Mesothelial cell of epicardium (in vitro differentiated cells): ENCODE data around the gene FAM25G. TPM values are rescaled to one million over a fixed set of nuclear protein-coding genes. Genes with fewer than 3 reads are reported as not detected.
"Not testable (repeated sequence)": the region's sequence is repeated elsewhere in the genome, so short reads cannot be mapped to it uniquely, and the experiment has no call there.

Experiments
- DNase-seq, 2 experiments: peaks; one replicate each; pipeline ENCODE4 v3.0.0; 2021; ENCODE audit warnings: low spot score in 2 of 2; ENCODE audit not compliant: unreplicated experiment in 2 of 2
- H3K27ac Mint-ChIP-seq: 2 replicates; pipeline ENCODE4 v1.8.0; 2021; ENCODE audit warnings: mixed read lengths
- H3K27me3 Mint-ChIP-seq: 2 replicates; pipeline ENCODE4 v1.8.0; 2021; ENCODE audit warnings: low read depth, mixed read lengths
- H3K36me3 Mint-ChIP-seq: 2 replicates; pipeline ENCODE4 v1.8.0; 2021; ENCODE audit warnings: mixed read lengths
- H3K4me1 Mint-ChIP-seq: 2 replicates; pipeline ENCODE4 v1.8.0; 2021; ENCODE audit warnings: mixed read lengths
- H3K4me3 Mint-ChIP-seq: 2 replicates; pipeline ENCODE4 v1.8.0; 2021; ENCODE audit warnings: mild to moderate bottlenecking, moderate library complexity, mixed read lengths
- H3K9me3 Mint-ChIP-seq: 2 replicates; pipeline ENCODE4 v1.8.0; 2021; ENCODE audit warnings: mixed read lengths
- total RNA-seq: library from RNA; stranded (reverse); gene quantifications from 3 replicates; pipeline ENCODE4 v1.2.1, GENCODE V29; 2021

Gene FAM25G
- total RNA-seq: not detected in 3 replicates

GRCh38 chr10:47491600-47491999, at the start of gene FAM25G:
Gene FAM25G (minus strand): TSS chr10:47491700. CDS start chr10:47491674, 26 bp downstream.
- H3K4me3 Mint-ChIP-seq, H3K27ac Mint-ChIP-seq, H3K36me3 Mint-ChIP-seq, H3K4me1 Mint-ChIP-seq, DNase-seq, H3K9me3 Mint-ChIP-seq, H3K27me3 Mint-ChIP-seq: not testable (repeated sequence)

GRCh38 chr10:47536430-47536829, 44.9 kb upstream of the FAM25G start:
- not testable (repeated sequence) for H3K36me3 Mint-ChIP-seq, H3K4me1 Mint-ChIP-seq, H3K9me3 Mint-ChIP-seq, H3K27ac Mint-ChIP-seq, DNase-seq, H3K4me3 Mint-ChIP-seq, H3K27me3 Mint-ChIP-seq

- not testable (repeated sequence) for H3K27ac Mint-ChIP-seq, H3K36me3 Mint-ChIP-seq, H3K4me3 Mint-ChIP-seq, H3K9me3 Mint-ChIP-seq, H3K27me3 Mint-ChIP-seq, H3K4me1 Mint-ChIP-seq, DNase-seq
These were observed 32.0 kb upstream of the FAM25G start, which contains the start of gene AGAP9 for GRCh38 chr10:47523475-47523874. Gene AGAP9 (minus strand): TSS chr10:47523638. CDS start chr10:47523526, 112 bp downstream.

GRCh38 chr10:47502313-47502712, 10.8 kb upstream of the FAM25G start:
- not testable (repeated sequence) for H3K36me3 Mint-ChIP-seq, H3K4me3 Mint-ChIP-seq, H3K27me3 Mint-ChIP-seq, DNase-seq, H3K27ac Mint-ChIP-seq, H3K9me3 Mint-ChIP-seq, H3K4me1 Mint-ChIP-seq

GRCh38 chr10:47494226-47494625, 2.7 kb upstream of the FAM25G start:
- not testable (repeated sequence) for H3K27ac Mint-ChIP-seq, H3K27me3 Mint-ChIP-seq, H3K9me3 Mint-ChIP-seq, H3K36me3 Mint-ChIP-seq, H3K4me3 Mint-ChIP-seq, H3K4me1 Mint-ChIP-seq, DNase-seq

GRCh38 chr10:47489630-47490029, 1.9 kb downstream of the FAM25G start:
- H3K9me3 Mint-ChIP-seq, H3K4me3 Mint-ChIP-seq, H3K36me3 Mint-ChIP-seq, H3K4me1 Mint-ChIP-seq, DNase-seq, H3K27ac Mint-ChIP-seq, H3K27me3 Mint-ChIP-seq: not testable (repeated sequence)

- H3K27me3 Mint-ChIP-seq, H3K4me1 Mint-ChIP-seq, H3K27ac Mint-ChIP-seq, H3K36me3 Mint-ChIP-seq, H3K9me3 Mint-ChIP-seq, DNase-seq, H3K4me3 Mint-ChIP-seq: not testable (repeated sequence)
These were observed 5.6 kb downstream of the FAM25G start for GRCh38 chr10:47485943-47486342.

GRCh38 chr10:47484786-47485185, 6.7 kb downstream of the FAM25G start:
- H3K36me3 Mint-ChIP-seq, DNase-seq, H3K27ac Mint-ChIP-seq, H3K9me3 Mint-ChIP-seq, H3K27me3 Mint-ChIP-seq, H3K4me1 Mint-ChIP-seq, H3K4me3 Mint-ChIP-seq: not testable (repeated sequence)

GRCh38 chr10:47483923-47484322, 7.6 kb downstream of the FAM25G start, which contains the start of gene ANXA8:
Gene ANXA8 (minus strand): TSS chr10:47484115. CDS start chr10:47483933, 182 bp downstream.
- DNase-seq, H3K27ac Mint-ChIP-seq, H3K9me3 Mint-ChIP-seq, H3K4me3 Mint-ChIP-seq, H3K4me1 Mint-ChIP-seq, H3K27me3 Mint-ChIP-seq, H3K36me3 Mint-ChIP-seq: not testable (repeated sequence)

- DNase-seq, H3K4me3 Mint-ChIP-seq, H3K4me1 Mint-ChIP-seq, H3K9me3 Mint-ChIP-seq, H3K27me3 Mint-ChIP-seq, H3K36me3 Mint-ChIP-seq, H3K27ac Mint-ChIP-seq: not testable (repeated sequence)
These were observed 9.1 kb downstream of the FAM25G start for GRCh38 chr10:47482367-47482766.

- not testable (repeated sequence) for H3K27ac Mint-ChIP-seq, H3K9me3 Mint-ChIP-seq, H3K4me1 Mint-ChIP-seq, H3K27me3 Mint-ChIP-seq, H3K4me3 Mint-ChIP-seq, H3K36me3 Mint-ChIP-seq, DNase-seq
These were observed 9.7 kb downstream of the FAM25G start for GRCh38 chr10:47481768-47482181.

GRCh38 chr10:47481182-47481766, 10.2 kb downstream of the FAM25G start:
- not testable (repeated sequence) for H3K27ac Mint-ChIP-seq, DNase-seq, H3K27me3 Mint-ChIP-seq, H3K36me3 Mint-ChIP-seq, H3K4me3 Mint-ChIP-seq, H3K4me1 Mint-ChIP-seq, H3K9me3 Mint-ChIP-seq

GRCh38 chr10:47480133-47480532, 11.4 kb downstream of the FAM25G start:
- H3K9me3 Mint-ChIP-seq, H3K27me3 Mint-ChIP-seq, DNase-seq, H3K4me1 Mint-ChIP-seq, H3K4me3 Mint-ChIP-seq, H3K27ac Mint-ChIP-seq, H3K36me3 Mint-ChIP-seq: not testable (repeated sequence)

- not testable (repeated sequence) for H3K9me3 Mint-ChIP-seq, H3K4me3 Mint-ChIP-seq, DNase-seq, H3K27me3 Mint-ChIP-seq, H3K36me3 Mint-ChIP-seq, H3K4me1 Mint-ChIP-seq, H3K27ac Mint-ChIP-seq
These were observed 13.4 kb downstream of the FAM25G start for GRCh38 chr10:47478114-47478513.

- DNase-seq, H3K4me3 Mint-ChIP-seq, H3K4me1 Mint-ChIP-seq, H3K27ac Mint-ChIP-seq, H3K36me3 Mint-ChIP-seq, H3K27me3 Mint-ChIP-seq, H3K9me3 Mint-ChIP-seq: not testable (repeated sequence)
These were observed 14.4 kb downstream of the FAM25G start for GRCh38 chr10:47477078-47477477.
